GM23338 (cell line): ENCODE measurements around the gene LENEP. TPM values are rescaled to one million over a fixed set of nuclear protein-coding genes. Genes with fewer than 3 reads are reported as not detected.

ENCODE experiments used
- ATAC-seq: fragments of 200-7000 bp; cut with Tn5 transposase; 3 replicates; pipeline ENCODE4 v1.9.1; 2020
- DNase-seq: peaks from one replicate; pipeline ENCODE4 v3.0.0-alpha.2; 2015; ENCODE audit warnings: low spot score
- H2AFZ ChIP-seq: fragments of 200-600 bp; sonication (generic); 2 replicates; pipeline ENCODE4 v1.8.0; 2016; ENCODE audit warnings: antibody characterized with exemption, mild to moderate bottlenecking, moderate library complexity
- H3F3A ChIP-seq: fragments of 200-600 bp; sonication (generic); replicated peaks from 2 replicates; pipeline ENCODE4 v1.8.0; 2017; ENCODE audit warnings: antibody characterized with exemption, mixed run types, low read depth
- H3K27ac ChIP-seq: fragments of 200-600 bp; sonication (generic); 2 replicates; pipeline ENCODE4 v1.6.1; 2016; ENCODE audit warnings: low read depth
- H3K27me3 ChIP-seq: fragments of 200-600 bp; sonication (generic); 2 replicates; pipeline ENCODE4 v1.8.0; 2016; ENCODE audit warnings: mild to moderate bottlenecking, mixed run types, moderate library complexity; ENCODE audit not compliant: insufficient read depth
- H3K36me3 ChIP-seq: fragments of 200-600 bp; sonication (generic); 2 replicates; pipeline ENCODE4 v1.8.0; 2016; ENCODE audit warnings: mild to moderate bottlenecking; ENCODE audit not compliant: insufficient read depth
- H3K4me1 ChIP-seq: fragments of 200-600 bp; sonication (generic); 2 replicates; pipeline ENCODE4 v1.8.0; 2016; ENCODE audit warnings: mild to moderate bottlenecking, moderate library complexity; ENCODE audit not compliant: insufficient read depth
- H3K4me2 ChIP-seq: fragments of 200-600 bp; sonication (generic); 2 replicates; pipeline ENCODE4 v1.7.1; 2017; ENCODE audit warnings: mixed run types
- H3K4me3 ChIP-seq: fragments of 200-600 bp; sonication (generic); 2 replicates; pipeline ENCODE4 v1.6.1; 2016; ENCODE audit warnings: mixed run types
- H3K79me2 ChIP-seq: fragments of 200-600 bp; sonication (generic); replicated peaks from 2 replicates; pipeline ENCODE4 v1.8.0; 2017; ENCODE audit warnings: mild to moderate bottlenecking; ENCODE audit not compliant: insufficient read depth
- H3K9me2 ChIP-seq: fragments of 200-600 bp; sonication (generic); 2 replicates; pipeline ENCODE4 v1.8.0; 2017; ENCODE audit not compliant: insufficient read depth
- H4K20me1 ChIP-seq: fragments of 200-600 bp; sonication (generic); replicated peaks from 2 replicates; pipeline ENCODE4 v1.8.0; 2017; ENCODE audit warnings: mild to moderate bottlenecking; ENCODE audit not compliant: insufficient read depth
- H3K27ac Mint-ChIP-seq: 2 replicates; pipeline ENCODE4 v1.8.0; 2020; ENCODE audit warnings: inconsistent platforms, mild to moderate bottlenecking, moderate library complexity, mixed read lengths
- H3K27me3 Mint-ChIP-seq: 3 replicates; pipeline ENCODE4 v1.8.0; 2022; ENCODE audit warnings: low read depth, mild to moderate bottlenecking, moderate library complexity, mixed read lengths, inconsistent platforms; ENCODE audit not compliant: insufficient read depth, poor library complexity
- H3K36me3 Mint-ChIP-seq: 3 replicates; pipeline ENCODE4 v1.8.0; 2021; ENCODE audit warnings: low read depth, mild to moderate bottlenecking, inconsistent platforms, moderate library complexity, mixed read lengths
- H3K4me1 Mint-ChIP-seq: 3 replicates; pipeline ENCODE4 v1.8.0; 2020; ENCODE audit warnings: mild to moderate bottlenecking, inconsistent platforms, mixed read lengths
- H3K4me3 Mint-ChIP-seq: 3 replicates; pipeline ENCODE4 v1.8.0; 2021; ENCODE audit warnings: moderate library complexity, mild to moderate bottlenecking, inconsistent platforms, mixed read lengths
- H3K9me3 Mint-ChIP-seq: 3 replicates; pipeline ENCODE4 v1.8.0; 2020; ENCODE audit warnings: moderate library complexity, mild to moderate bottlenecking, inconsistent platforms, mixed read lengths
- CREB1 ChIP-seq: fragments of 250-450 bp; sonication (Bioruptor Pico); IDR thresholded peaks from 2 replicates; pipeline ENCODE4 v1.5.0; 2020; ENCODE audit warnings: low read depth, mild to moderate bottlenecking, moderate library complexity
- ETS1 ChIP-seq: IDR thresholded peaks from 2 replicates; pipeline ENCODE4 v1.6.1; 2016; ENCODE audit warnings: antibody characterized with exemption
- EZH2 ChIP-seq: fragments of 200-600 bp; sonication (generic); IDR thresholded peaks from one replicate; pipeline ENCODE4 v1.8.0; 2017; ENCODE audit warnings: antibody characterized with exemption, mild to moderate bottlenecking, low read depth; ENCODE audit not compliant: unreplicated experiment
- EZH2phosphoT487 ChIP-seq: fragments of 200-600 bp; sonication (generic); IDR thresholded peaks from one replicate; pipeline ENCODE4 v1.8.1; 2018; ENCODE audit warnings: antibody characterized with exemption; ENCODE audit not compliant: unreplicated experiment
- JUNB ChIP-seq: IDR thresholded peaks from one replicate; pipeline ENCODE4 v1.6.1; 2016; ENCODE audit warnings: antibody characterized with exemption; ENCODE audit not compliant: unreplicated experiment
- NANOG ChIP-seq: IDR thresholded peaks from 2 replicates; pipeline ENCODE4 v1.6.1; 2016; ENCODE audit warnings: antibody characterized with exemption, borderline replicate concordance
- POLR2AphosphoS5 ChIP-seq: IDR thresholded peaks from 2 replicates; pipeline ENCODE4 v1.6.1; 2016; ENCODE audit warnings: antibody characterized with exemption, low read depth
- STAT1 ChIP-seq: IDR thresholded peaks from one replicate; pipeline ENCODE4 v1.6.1; 2016; ENCODE audit warnings: antibody characterized with exemption; ENCODE audit not compliant: unreplicated experiment
- ZNF114 ChIP-seq: fragments of 250-450 bp; sonication (Bioruptor Pico); IDR thresholded peaks from 2 replicates; pipeline ENCODE4 v1.5.0; 2020; ENCODE audit warnings: mild to moderate bottlenecking, moderate library complexity
- ZNF331 ChIP-seq: fragments of 250-450 bp; sonication (Bioruptor Pico); IDR thresholded peaks from 2 replicates; pipeline ENCODE4 v1.5.0; 2020; ENCODE audit warnings: low read depth, mild to moderate bottlenecking, moderate library complexity
- ZNF462 ChIP-seq: fragments of 250-450 bp; sonication (Bioruptor Pico); IDR thresholded peaks from 2 replicates; pipeline ENCODE4 v1.5.0; 2020; ENCODE audit warnings: mild to moderate bottlenecking, moderate library complexity
- polyA plus RNA-seq: library from polyadenylated mRNA; unstranded; fragments of >200 nt; fragmentation: Nextera tagmentation; extraction: Ambion mirVana; gene quantifications from 2 replicates; pipeline ENCODE4 v1.2.1, GENCODE V29; 2016
- total RNA-seq: library from RNA; depleted of rRNA; stranded (reverse); fragments of >200 nt; shearing (Covaris generic); gene quantifications from 2 replicates; pipeline ENCODE4 v1.2.3, GENCODE V29; 2014
- TF ChIP-seq, protein P1 (sequence below): IDR thresholded peaks from one replicate; pipeline ENCODE4 v1.6.1; 2018; ENCODE audit warnings: antibody characterized with exemption; ENCODE audit not compliant: unreplicated experiment
- TF ChIP-seq, protein P2 (sequence below), 2 experiments: fragments of 200-600 bp in 1 of 2; sonication (generic) in 1 of 2; conservative IDR thresholded peaks; 2 replicates each; pipeline versions ENCODE4 v1.5.1 to v1.6.1; 2016 to 2017; ENCODE audit warnings: antibody characterized with exemption in 2 of 2, low read depth in 2 of 2, mild to moderate bottlenecking in 2 of 2, moderate library complexity in 1 of 2

Gene LENEP
- total and polyA plus RNA-seq, 2 experiments from 2014 or later = 1.6 TPM; not detected in 1

GRCh38 chr1:155009742-155010141 lies 16.4 kb downstream of the LENEP start:
- no peaks in the 10 kb centered on the region for H3K9me2 ChIP-seq
- peaks cover 48% of the 10 kb centered on the region for H3K4me1 ChIP-seq
- no peaks in the 10 kb centered on the region for H3K36me3 ChIP-seq
- TF ChIP-seq NANOG (no peak), POLR2AphosphoS5 (no peak), ZNF331 (CRISPR knock-in tag) (no peak), STAT1 (no peak), EZH2 (no peak), EZH2phosphoT487 (no peak), ZNF462 (CRISPR knock-in tag) (no peak), ETS1 (no peak), CREB1 (CRISPR knock-in tag) (no peak), JUNB (no peak), ZNF114 (no peak)
- TF ChIP-seq, protein P1, sequence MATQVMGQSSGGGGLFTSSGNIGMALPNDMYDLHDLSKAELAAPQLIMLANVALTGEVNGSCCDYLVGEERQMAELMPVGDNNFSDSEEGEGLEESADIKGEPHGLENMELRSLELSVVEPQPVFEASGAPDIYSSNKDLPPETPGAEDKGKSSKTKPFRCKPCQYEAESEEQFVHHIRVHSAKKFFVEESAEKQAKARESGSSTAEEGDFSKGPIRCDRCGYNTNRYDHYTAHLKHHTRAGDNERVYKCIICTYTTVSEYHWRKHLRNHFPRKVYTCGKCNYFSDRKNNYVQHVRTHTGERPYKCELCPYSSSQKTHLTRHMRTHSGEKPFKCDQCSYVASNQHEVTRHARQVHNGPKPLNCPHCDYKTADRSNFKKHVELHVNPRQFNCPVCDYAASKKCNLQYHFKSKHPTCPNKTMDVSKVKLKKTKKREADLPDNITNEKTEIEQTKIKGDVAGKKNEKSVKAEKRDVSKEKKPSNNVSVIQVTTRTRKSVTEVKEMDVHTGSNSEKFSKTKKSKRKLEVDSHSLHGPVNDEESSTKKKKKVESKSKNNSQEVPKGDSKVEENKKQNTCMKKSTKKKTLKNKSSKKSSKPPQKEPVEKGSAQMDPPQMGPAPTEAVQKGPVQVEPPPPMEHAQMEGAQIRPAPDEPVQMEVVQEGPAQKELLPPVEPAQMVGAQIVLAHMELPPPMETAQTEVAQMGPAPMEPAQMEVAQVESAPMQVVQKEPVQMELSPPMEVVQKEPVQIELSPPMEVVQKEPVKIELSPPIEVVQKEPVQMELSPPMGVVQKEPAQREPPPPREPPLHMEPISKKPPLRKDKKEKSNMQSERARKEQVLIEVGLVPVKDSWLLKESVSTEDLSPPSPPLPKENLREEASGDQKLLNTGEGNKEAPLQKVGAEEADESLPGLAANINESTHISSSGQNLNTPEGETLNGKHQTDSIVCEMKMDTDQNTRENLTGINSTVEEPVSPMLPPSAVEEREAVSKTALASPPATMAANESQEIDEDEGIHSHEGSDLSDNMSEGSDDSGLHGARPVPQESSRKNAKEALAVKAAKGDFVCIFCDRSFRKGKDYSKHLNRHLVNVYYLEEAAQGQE = no peak
- TF ChIP-seq, protein P2, sequence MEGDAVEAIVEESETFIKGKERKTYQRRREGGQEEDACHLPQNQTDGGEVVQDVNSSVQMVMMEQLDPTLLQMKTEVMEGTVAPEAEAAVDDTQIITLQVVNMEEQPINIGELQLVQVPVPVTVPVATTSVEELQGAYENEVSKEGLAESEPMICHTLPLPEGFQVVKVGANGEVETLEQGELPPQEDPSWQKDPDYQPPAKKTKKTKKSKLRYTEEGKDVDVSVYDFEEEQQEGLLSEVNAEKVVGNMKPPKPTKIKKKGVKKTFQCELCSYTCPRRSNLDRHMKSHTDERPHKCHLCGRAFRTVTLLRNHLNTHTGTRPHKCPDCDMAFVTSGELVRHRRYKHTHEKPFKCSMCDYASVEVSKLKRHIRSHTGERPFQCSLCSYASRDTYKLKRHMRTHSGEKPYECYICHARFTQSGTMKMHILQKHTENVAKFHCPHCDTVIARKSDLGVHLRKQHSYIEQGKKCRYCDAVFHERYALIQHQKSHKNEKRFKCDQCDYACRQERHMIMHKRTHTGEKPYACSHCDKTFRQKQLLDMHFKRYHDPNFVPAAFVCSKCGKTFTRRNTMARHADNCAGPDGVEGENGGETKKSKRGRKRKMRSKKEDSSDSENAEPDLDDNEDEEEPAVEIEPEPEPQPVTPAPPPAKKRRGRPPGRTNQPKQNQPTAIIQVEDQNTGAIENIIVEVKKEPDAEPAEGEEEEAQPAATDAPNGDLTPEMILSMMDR (conservative IDR thresholded peaks at IDR 0.05; ENCODE audit: low read depth in 2 of 2) = no peak
- peaks cover 7% of the 10 kb centered on the region for H4K20me1 ChIP-seq
- peak overlapping the region; percentile 55; the same call in 1 of the 2 replicates for H3K4me2 ChIP-seq
- Mint-ChIP-seq H3K4me1 (peaks cover 68% of the 10 kb centered on the region), H3K4me3 (peak overlapping the region; percentile 1; the same call in 1 of the 3 replicates), H3K27me3 (peaks cover 18% of the 10 kb centered on the region), H3K27ac (no peak overlapping the region), H3K9me3 (no peaks in the 10 kb centered on the region), H3K36me3 (peaks cover 21% of the 10 kb centered on the region)
- no peak for DNase-seq
- no peak overlapping the region for H2AFZ ChIP-seq
- 0 out of 2 replicates have a peak, but pooled peaks cover 3% of the 10 kb centered on the region for H3F3A ChIP-seq
- H3K79me2 ChIP-seq = peaks cover 37% of the 10 kb centered on the region
- no peak overlapping the region for H3K27ac ChIP-seq
- no peaks in the 10 kb centered on the region for H3K27me3 ChIP-seq
- no peak overlapping the region for H3K4me3 ChIP-seq
- no peak for ATAC-seq
